K562 (cell line): Measurements from ENCODE around the gene SMC5. TPM values are rescaled to one million over a fixed set of nuclear protein-coding genes. Genes with fewer than 3 reads are reported as not detected.

Source experiments
- ATAC-seq: fragments of 200-7000 bp; cut with Tn5 transposase; 3 replicates; pipeline ENCODE4 v1.9.1; 2020; ENCODE audit warnings: moderate library complexity
- BruUV-seq: library from RNA; stranded (reverse); fragments of 400-500 nt; replicated peaks from 2 replicates; lab custom pipeline; 2021; lab: Mats Ljungman, UMichigan
- CTCF ChIA-PET: fragments of 300-600 bp; formaldehyde crosslinking; extraction: SDS; loops from one replicate; lab custom pipeline; 2021; ENCODE audit warnings: low intra/inter-chr PET ratio; lab: Yijun Ruan, JAX
- POLR2A ChIA-PET: fragments of 300-600, 350-650 bp; sonication (Branson Sonifier 250); formaldehyde crosslinking; extraction: SDS; loops from one replicate; lab custom pipeline; 2021; ENCODE audit warnings: antibody characterized with exemption, inconsistent platforms; lab: Yijun Ruan, JAX
- DNase-seq, 4 experiments: peaks; one replicate each; pipeline versions ENCODE4 v3.0.0 to v3.0.0-alpha.2; 2011 to 2018; ENCODE audit warnings: low spot score in 3 of 4, mixed read lengths in 3 of 4; ENCODE audit errors: extremely low read depth in 1 of 4
- FAIRE-seq: peaks from 2 replicates; lab custom pipeline; 2011; peaks lifted over from hg19 to GRCh38; lab: Jason Lieb, UNC
- H2AFZ ChIP-seq: 2 replicates; pipeline ENCODE4 v1.6.0; 2011; ENCODE audit warnings: low read depth, low read length, control low read depth, inconsistent platforms
- H3K27ac ChIP-seq: fragments of 200-600 bp; 3 replicates; pipeline ENCODE4 v1.8.0; 2011; ENCODE audit warnings: low read depth, mild to moderate bottlenecking, control low read depth, inconsistent platforms, low read length, moderate library complexity, mixed read lengths; ENCODE audit errors: extremely low read depth
- H3K27me3 ChIP-seq, 2 experiments: fragments of 300-600 bp in 1 of 2; 2 replicates in 1 of 2; 3 replicates in 1 of 2; pipeline versions ENCODE4 v1.6.0 to v1.8.0; 2011; ENCODE audit warnings: inconsistent platforms in 2 of 2, low read length in 2 of 2, mild to moderate bottlenecking in 1 of 2, mixed read lengths in 1 of 2, moderate library complexity in 1 of 2; ENCODE audit not compliant: control insufficient read depth in 2 of 2, insufficient read depth in 2 of 2
- H3K36me3 ChIP-seq: fragments of 300-600 bp; 3 replicates; pipeline ENCODE4 v1.8.0; 2011; ENCODE audit warnings: mild to moderate bottlenecking, low read length, inconsistent platforms; ENCODE audit not compliant: control insufficient read depth, insufficient read depth
- H3K4me1 ChIP-seq, 2 experiments: fragments of 200-600 bp in 1 of 2; replicated peaks in 1 of 2; 2 replicates in 1 of 2; 3 replicates in 1 of 2; pipeline versions ENCODE4 v1.5.1 to v1.8.0; 2011; ENCODE audit warnings: inconsistent platforms in 2 of 2, low read length in 2 of 2, mild to moderate bottlenecking in 1 of 2, mixed read lengths in 1 of 2, moderate library complexity in 1 of 2; ENCODE audit not compliant: control insufficient read depth in 2 of 2, insufficient read depth in 2 of 2
- H3K4me2 ChIP-seq: 2 replicates; pipeline ENCODE4 v1.6.1; 2011; ENCODE audit warnings: low read length, control low read depth, inconsistent platforms, mixed read lengths; ENCODE audit not compliant: insufficient read depth
- H3K4me3 ChIP-seq: fragments of 200-600 bp; sonication (generic), shearing (Covaris generic); 2 replicates; pipeline ENCODE4 v1.5.1; 2016; ENCODE audit warnings: control low read depth, inconsistent platforms
- H3K79me2 ChIP-seq: fragments of 200-600 bp; 3 replicates; pipeline ENCODE4 v1.8.0; 2011; ENCODE audit warnings: low read length, inconsistent platforms; ENCODE audit not compliant: control insufficient read depth, insufficient read depth
- H3K9ac ChIP-seq, 2 experiments: 2 replicates each; pipeline versions ENCODE4 v1.6.0 to v1.6.1; 2011; ENCODE audit warnings: low read depth in 2 of 2, low read length in 2 of 2, control low read depth in 1 of 2, inconsistent platforms in 1 of 2, mild to moderate bottlenecking in 1 of 2, mixed read lengths in 1 of 2; ENCODE audit not compliant: insufficient read depth in 1 of 2
- H3K9me1 ChIP-seq: one replicate; pipeline ENCODE4 v1.6.0; 2011; ENCODE audit warnings: inconsistent platforms, mild to moderate bottlenecking, low read length, moderate library complexity; ENCODE audit not compliant: control insufficient read depth, insufficient read depth
- H3K9me3 ChIP-seq: replicated peaks from 2 replicates; pipeline ENCODE4 v1.5.1; 2011; ENCODE audit warnings: low read depth, low read length, inconsistent platforms; ENCODE audit not compliant: control insufficient read depth, insufficient read depth
- H4K20me1 ChIP-seq: replicated peaks from 2 replicates; pipeline ENCODE4 v1.6.1; 2011; ENCODE audit warnings: low read length, inconsistent platforms, mixed read lengths; ENCODE audit not compliant: control insufficient read depth, insufficient read depth
- CBFA2T2 ChIP-seq: fragments of 450-650 bp; conservative IDR thresholded peaks from 2 replicates; pipeline ENCODE4 v1.6.1; 2017; ENCODE audit warnings: mild to moderate bottlenecking
- FIP1L1 ChIP-seq: fragments of 200-400 bp; formaldehyde crosslinking; IDR thresholded peaks from 2 replicates; pipeline ENCODE4 v1.6.1; 2018; ENCODE audit warnings: mild to moderate bottlenecking, low read depth, low read length; ENCODE audit not compliant: poor library complexity, severe bottlenecking
- FUS ChIP-seq: fragments of 200-400 bp; formaldehyde crosslinking; optimal IDR thresholded peaks from 2 replicates; pipeline ENCODE3; 2017; ENCODE audit warnings: low read depth, low read length
- HNRNPK ChIP-seq: fragments of 200-400 bp; formaldehyde crosslinking; IDR thresholded peaks from one replicate; pipeline ENCODE4 v1.6.1; 2018; ENCODE audit warnings: mild to moderate bottlenecking, low read depth, low read length; ENCODE audit not compliant: poor library complexity, severe bottlenecking
- KLF13 ChIP-seq: fragments of 450-650 bp; IDR thresholded peaks from 2 replicates; pipeline ENCODE4 v1.6.1; 2016; ENCODE audit warnings: missing genetic modification characterization, low read depth, mild to moderate bottlenecking, missing compliant biosample characterization, moderate library complexity, borderline replicate concordance
- LARP7 ChIP-seq: fragments of 450-650 bp; IDR thresholded peaks from 2 replicates; pipeline ENCODE4 v1.6.1; 2016
- MAFF ChIP-seq: IDR thresholded peaks from 2 replicates; pipeline ENCODE4 v1.6.1; 2012; ENCODE audit warnings: low read length, improper control_type of control experiment
- NEUROD1 ChIP-seq: fragments of 150-350 bp; IDR thresholded peaks from 2 replicates; pipeline ENCODE4 v1.6.1; 2014; ENCODE audit warnings: borderline replicate concordance, low read length, low read depth; ENCODE audit not compliant: partially characterized antibody
- SLC30A9 ChIP-seq: fragments of 250-450 bp; sonication (Bioruptor Pico); IDR thresholded peaks from 2 replicates; pipeline ENCODE4 v1.8.0; 2022; ENCODE audit warnings: mild to moderate bottlenecking, moderate library complexity
- SOX6 ChIP-seq: fragments of 450-650 bp; IDR thresholded peaks from 2 replicates; pipeline ENCODE4 v1.6.1; 2014; ENCODE audit warnings: mild to moderate bottlenecking
- ZNF146 ChIP-seq: IDR thresholded peaks from one replicate; pipeline ENCODE4 v1.6.1; 2018; ENCODE audit warnings: missing compliant biosample characterization; ENCODE audit not compliant: unreplicated experiment
- ZNF384 ChIP-seq: IDR thresholded peaks from 2 replicates; pipeline ENCODE4 v1.6.1; 2012; ENCODE audit warnings: low read depth, low read length, improper control_type of control experiment
- ZNF561 ChIP-seq: fragments of 450-650 bp; formaldehyde crosslinking; conservative IDR thresholded peaks from 2 replicates; pipeline ENCODE4 v1.4.0; 2020; ENCODE audit warnings: mild to moderate bottlenecking, moderate library complexity
- ZNF589 ChIP-seq: fragments of 200-800 bp; sonication (Bioruptor generic); IDR thresholded peaks from 2 replicates; pipeline ENCODE4 v1.6.1; 2016; ENCODE audit warnings: low read depth, missing genetic modification characterization, missing compliant biosample characterization
- ZNF766 ChIP-seq: fragments of 200-800 bp; sonication (Bioruptor generic); conservative IDR thresholded peaks from 2 replicates; pipeline ENCODE4 v1.6.1; 2016; ENCODE audit warnings: missing genetic modification characterization, missing compliant biosample characterization
- WGBS: fragments of 100-300 bp; shearing (Covaris generic); methylation state at CpG from one replicate; pipeline ENCODE4 v1.1.6; 2016; ENCODE audit warnings: low coverage, mixed read lengths; ENCODE audit not compliant: insufficient coverage; ENCODE audit errors: missing lambda C conversion rate; 5-methylcytosine and 5-hydroxymethylcytosine counted together
- in situ Hi-C: fragments of 300-500 bp; cut with MboI; formaldehyde crosslinking; loops from 4 replicates; pipeline ENCODE4 v1.15.0; 2018; ENCODE audit warnings: inconsistent platforms, mixed read lengths
- intact Hi-C: fragments of 100-400 bp; cut with micrococcal nuclease; formaldehyde crosslinking; loops from 2 replicates; pipeline ENCODE4 v1.14.2; 2022
- polyA plus RNA-seq, 8 experiments: library from polyadenylated mRNA; depleted of rRNA in 4 of 8; stranded (reverse) in 5 of 8; unstranded in 3 of 8; fragments of >200 nt; fragmentation: Nextera tagmentation in 2 of 8; fragmentation: Illumina TruSeq in 1 of 8; extraction: Ambion mirVana in 2 of 8; extraction: Trizol in 1 of 8; gene quantifications; 2 replicates each; pipeline versions ENCODE4 v1.2.1 to v1.2.3, GENCODE V29; 2011 to 2014; ENCODE audit warnings: inconsistent platforms in 1 of 8, missing spikeins in 1 of 8
- total RNA-seq, 7 experiments: library from RNA; depleted of rRNA in 6 of 7; stranded (reverse); fragments of >200 nt in 6 of 7; fragmentation: Illumina TruSeq in 2 of 7; extraction: Trizol in 2 of 7; gene quantifications; 2 replicates each; pipeline versions ENCODE4 v1.2.1 to v1.2.3, GENCODE V29; 2011 to 2021; ENCODE audit warnings: low replicate concordance in 1 of 7
- TF ChIP-seq, protein P1 (sequence below), 2 experiments: fragments of 200-800 bp in 1 of 2; sonication (Bioruptor generic) in 1 of 2; sonication (generic) in 1 of 2; formaldehyde crosslinking in 1 of 2; IDR thresholded peaks in 1 of 2; conservative IDR thresholded peaks in 1 of 2; 2 replicates each; pipeline versions ENCODE4 v1.5.0 to v1.6.1; 2016 to 2020; ENCODE audit warnings: missing compliant biosample characterization in 1 of 2, missing genetic modification characterization in 1 of 2, missing genetic modification reagents in 1 of 2
- TF ChIP-seq, protein P2 (sequence below): fragments of 450-650 bp; IDR thresholded peaks from 2 replicates; pipeline ENCODE4 v1.6.1; 2014; ENCODE audit warnings: low read depth, mild to moderate bottlenecking, moderate library complexity, borderline replicate concordance

SMC5 gene
- total and polyA plus RNA-seq, 9 of the 15 experiments (the other 6 are each of a cell fraction or from before 2014, with no cell fraction given), result 3.5 to 43.2 (median 21.4) TPM

DNA sequence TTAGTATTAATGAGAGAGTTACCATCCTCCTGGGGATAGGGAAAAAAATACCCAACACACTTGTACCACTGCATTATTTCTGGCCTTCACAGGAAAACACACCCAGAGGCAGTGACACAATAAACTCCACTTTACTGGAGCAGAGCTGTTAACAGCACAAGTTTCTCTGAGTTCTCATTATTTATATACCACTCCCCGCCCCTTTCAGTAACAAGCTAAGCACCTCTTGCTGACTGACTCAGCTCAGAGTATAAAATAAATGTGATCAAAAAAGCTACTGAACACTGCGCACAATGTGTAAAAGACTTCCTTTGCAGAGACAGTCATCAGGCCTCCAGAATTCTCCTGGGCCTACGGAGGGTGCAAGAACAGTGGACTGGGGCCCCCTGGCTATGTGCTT, 134.1 kb downstream of the SMC5 start (continued):
- no peak for TF ChIP-seq CBFA2T2
- no peak for TF ChIP-seq ZNF561 (CRISPR knock-in tag)

DNA sequence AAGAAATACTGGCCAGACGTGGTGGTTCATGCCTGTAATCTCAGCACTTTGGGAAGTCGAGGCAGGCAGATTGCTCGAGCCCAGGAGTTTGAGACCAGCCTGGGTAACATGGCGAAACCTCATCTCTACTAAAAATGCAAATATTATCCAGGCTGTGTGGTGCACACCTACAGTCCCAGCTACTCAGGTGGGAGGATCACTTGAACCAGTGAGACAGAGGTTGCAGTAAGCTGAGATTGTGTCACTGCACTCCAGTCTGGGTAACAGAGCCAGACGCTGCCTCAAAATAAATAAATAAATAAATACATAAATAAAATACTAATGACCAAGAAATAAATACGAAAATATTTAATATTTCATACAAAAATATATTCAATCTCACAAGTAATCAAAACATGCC, 136.9 kb downstream of the SMC5 start:
- Histone ChIP-seq H3K4me2 (no peak overlapping the region), H3K9me3 (no peaks in the 10 kb centered on the region), H3K27me3 (no peaks in the 10 kb centered on the region), H3K27ac (no peak overlapping the region), H2AFZ (no peak overlapping the region), H4K20me1 (peaks cover 24% of the 10 kb centered on the region), H3K9me1 (no peaks in the 10 kb centered on the region), H3K4me1 (peaks cover 17 to 28% of the 10 kb centered on the region in 2 experiments; a peak in 4 of 5 replicates), H3K79me2 (peaks cover 91% of the 10 kb centered on the region), H3K9ac (no peak overlapping the region), H3K36me3 (no peaks in the 10 kb centered on the region), H3K4me3 (no peak overlapping the region)
- no peak for FAIRE-seq
- no peak for ATAC-seq
- intact Hi-C loops (no loop called here), in situ Hi-C loops (no loop called here)
- no TSS peak for BruUV-seq
- no peak for TF ChIP-seq MAFF
- no peak for TF ChIP-seq ZNF384
- no peak for TF ChIP-seq KLF13 (tag)
- no peak for TF ChIP-seq LARP7
- no peak for TF ChIP-seq NEUROD1
- TF ChIP-seq SOX6, result no peak
- TF ChIP-seq ZNF766 (CRISPR knock-in tag), result no peak
- no peak for TF ChIP-seq ZNF146 (CRISPR knock-in tag)
- TF ChIP-seq FIP1L1, result no peak
- TF ChIP-seq, protein P1, sequence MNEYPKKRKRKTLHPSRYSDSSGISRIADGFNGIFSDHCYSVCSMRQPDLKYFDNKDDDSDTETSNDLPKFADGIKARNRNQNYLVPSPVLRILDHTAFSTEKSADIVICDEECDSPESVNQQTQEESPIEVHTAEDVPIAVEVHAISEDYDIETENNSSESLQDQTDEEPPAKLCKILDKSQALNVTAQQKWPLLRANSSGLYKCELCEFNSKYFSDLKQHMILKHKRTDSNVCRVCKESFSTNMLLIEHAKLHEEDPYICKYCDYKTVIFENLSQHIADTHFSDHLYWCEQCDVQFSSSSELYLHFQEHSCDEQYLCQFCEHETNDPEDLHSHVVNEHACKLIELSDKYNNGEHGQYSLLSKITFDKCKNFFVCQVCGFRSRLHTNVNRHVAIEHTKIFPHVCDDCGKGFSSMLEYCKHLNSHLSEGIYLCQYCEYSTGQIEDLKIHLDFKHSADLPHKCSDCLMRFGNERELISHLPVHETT (CRISPR knock-in tag; conservative IDR thresholded peaks at IDR 0.05 in 1 of 2, IDR thresholded peaks at IDR 0.05 in 1 of 2), result no peak
- TF ChIP-seq FUS, result no peak
- no peak for TF ChIP-seq SLC30A9 (CRISPR knock-in tag)
- TF ChIP-seq, protein P2, sequence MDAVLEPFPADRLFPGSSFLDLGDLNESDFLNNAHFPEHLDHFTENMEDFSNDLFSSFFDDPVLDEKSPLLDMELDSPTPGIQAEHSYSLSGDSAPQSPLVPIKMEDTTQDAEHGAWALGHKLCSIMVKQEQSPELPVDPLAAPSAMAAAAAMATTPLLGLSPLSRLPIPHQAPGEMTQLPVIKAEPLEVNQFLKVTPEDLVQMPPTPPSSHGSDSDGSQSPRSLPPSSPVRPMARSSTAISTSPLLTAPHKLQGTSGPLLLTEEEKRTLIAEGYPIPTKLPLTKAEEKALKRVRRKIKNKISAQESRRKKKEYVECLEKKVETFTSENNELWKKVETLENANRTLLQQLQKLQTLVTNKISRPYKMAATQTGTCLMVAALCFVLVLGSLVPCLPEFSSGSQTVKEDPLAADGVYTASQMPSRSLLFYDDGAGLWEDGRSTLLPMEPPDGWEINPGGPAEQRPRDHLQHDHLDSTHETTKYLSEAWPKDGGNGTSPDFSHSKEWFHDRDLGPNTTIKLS, result no peak
- no peak for TF ChIP-seq HNRNPK
- TF ChIP-seq ZNF589 (CRISPR knock-in tag), result no peak
- ChIA-PET POLR2A (no interaction called here), CTCF (no interaction called here)
- no peak for DNase-seq
- WGBS, result 80% methylated on average over 6 of the region's 6 CpGs
